Fibroblast of mammary gland (primary cell): ENCODE measurements around the gene EN2.
"Not testable (repeated sequence)": the region's sequence is repeated elsewhere in the genome, so short reads cannot be mapped to it uniquely, and the experiment has no call there.

Experiments
- DNase-seq: peaks from one replicate; pipeline ENCODE4 v3.0.0-alpha.2; 2010; ENCODE audit warnings: low read depth
- H3K4me3 ChIP-seq: 2 replicates; pipeline ENCODE4 v1.5.1; 2011; ENCODE audit warnings: low read depth, mild to moderate bottlenecking, low read length, moderate library complexity; ENCODE audit not compliant: control insufficient read depth
- CTCF ChIP-seq: conservative IDR thresholded peaks from 2 replicates; pipeline ENCODE4 v1.5.1; 2011; ENCODE audit warnings: low read depth, low read length, inconsistent platforms; ENCODE audit not compliant: control insufficient read depth, insufficient read depth

The EN2 gene

DNA sequence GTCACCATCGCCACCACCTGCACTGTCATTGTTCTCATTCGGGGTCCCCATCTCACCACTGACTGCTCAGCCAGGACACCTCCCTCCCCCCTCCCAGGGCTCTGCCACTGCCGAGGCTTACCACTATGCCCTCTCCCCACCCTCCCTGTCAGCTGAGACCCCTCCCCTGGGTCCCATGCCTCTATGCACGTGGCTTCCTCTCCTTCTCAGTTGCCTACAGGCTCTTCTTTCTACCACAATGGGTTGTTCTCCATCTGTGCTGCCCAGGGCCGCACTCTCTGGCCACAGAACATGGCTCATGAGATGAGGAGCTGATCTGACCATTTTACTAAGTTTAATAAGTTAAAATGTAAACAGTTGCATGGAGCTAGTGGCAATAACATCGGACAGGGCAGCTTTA, 16.1 kb upstream of the EN2 start:
- no peak for DNase-seq
- no peak overlapping the region for H3K4me3 ChIP-seq
- TF ChIP-seq CTCF, result no peak

DNA sequence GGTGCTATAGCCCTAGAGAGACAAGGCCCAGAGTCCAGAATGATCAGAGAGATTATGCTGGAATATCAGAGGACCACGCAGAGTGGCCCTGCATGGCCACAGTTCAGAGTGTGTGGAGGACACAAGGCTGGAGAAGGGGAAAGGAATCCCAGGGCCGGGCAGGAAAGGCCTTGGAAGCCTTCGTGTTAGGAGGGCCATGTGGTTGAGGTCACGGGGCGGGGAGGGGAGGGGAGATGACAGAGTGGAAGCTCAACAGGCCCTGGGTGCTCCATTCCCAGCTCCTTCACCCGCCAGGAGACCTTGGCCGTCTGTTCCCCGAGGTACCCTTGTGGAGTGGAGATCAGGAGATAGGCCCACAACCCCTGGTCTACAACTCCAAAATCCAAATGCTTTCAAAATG, 13.2 kb upstream of the EN2 start:
- TF ChIP-seq CTCF, result no peak
- no peak for DNase-seq
- H3K4me3 ChIP-seq, result no peak overlapping the region

GRCh38 chr7:155445606-155446005, 12.3 kb upstream of the EN2 start:
- not testable (repeated sequence) for H3K4me3 ChIP-seq, DNase-seq

DNA sequence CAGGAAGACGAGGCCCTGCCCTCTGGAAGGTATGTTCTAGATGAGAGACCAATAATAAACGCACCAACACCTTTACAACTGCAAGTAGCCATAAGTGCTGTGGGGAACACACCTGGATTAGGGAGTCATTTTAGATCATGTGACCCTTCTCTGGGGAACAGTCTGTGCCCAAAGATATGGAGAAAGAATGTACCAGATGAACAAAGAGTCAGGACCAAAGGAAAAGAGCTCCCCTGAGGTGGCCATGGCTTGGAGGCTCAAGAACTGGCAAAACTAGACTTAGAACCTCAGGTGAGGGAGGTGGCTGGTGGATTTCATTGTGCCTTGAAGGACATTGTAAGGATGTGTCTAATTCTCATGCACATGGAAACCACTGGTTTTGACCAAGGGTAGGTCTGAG, 10.3 kb upstream of the EN2 start:
- no peak for TF ChIP-seq CTCF
- no peak for DNase-seq
- no peak overlapping the region for H3K4me3 ChIP-seq

DNA sequence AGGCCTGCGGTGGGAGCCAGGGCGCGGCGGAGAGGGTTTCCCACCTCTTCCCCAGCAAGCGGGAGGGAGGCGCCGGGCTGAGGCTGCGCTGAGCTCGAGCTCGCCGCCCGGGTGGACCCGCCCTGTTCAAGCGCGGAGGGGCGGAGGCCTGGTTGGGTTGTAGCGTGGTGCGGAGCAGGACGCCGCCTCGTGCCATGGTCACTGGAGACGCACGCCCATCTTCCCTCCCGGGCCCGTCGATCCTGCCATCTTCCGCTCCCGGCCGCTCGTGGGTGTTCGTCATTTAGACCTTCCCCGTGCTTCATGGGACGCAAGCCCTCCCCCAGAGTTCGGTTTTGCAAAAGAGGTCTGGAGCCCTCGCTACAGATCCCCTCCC, 9.3 kb upstream of the EN2 start:
- no peak for TF ChIP-seq CTCF
- DNase-seq, result no peak
- H3K4me3 ChIP-seq, result no peak overlapping the region

- TF ChIP-seq CTCF, result no peak
- DNase-seq, result no peak
- H3K4me3 ChIP-seq, result no peak overlapping the region
Observed at GRCh38 chr7:155449008-155449868, 8.7 kb upstream of the EN2 start.

DNA sequence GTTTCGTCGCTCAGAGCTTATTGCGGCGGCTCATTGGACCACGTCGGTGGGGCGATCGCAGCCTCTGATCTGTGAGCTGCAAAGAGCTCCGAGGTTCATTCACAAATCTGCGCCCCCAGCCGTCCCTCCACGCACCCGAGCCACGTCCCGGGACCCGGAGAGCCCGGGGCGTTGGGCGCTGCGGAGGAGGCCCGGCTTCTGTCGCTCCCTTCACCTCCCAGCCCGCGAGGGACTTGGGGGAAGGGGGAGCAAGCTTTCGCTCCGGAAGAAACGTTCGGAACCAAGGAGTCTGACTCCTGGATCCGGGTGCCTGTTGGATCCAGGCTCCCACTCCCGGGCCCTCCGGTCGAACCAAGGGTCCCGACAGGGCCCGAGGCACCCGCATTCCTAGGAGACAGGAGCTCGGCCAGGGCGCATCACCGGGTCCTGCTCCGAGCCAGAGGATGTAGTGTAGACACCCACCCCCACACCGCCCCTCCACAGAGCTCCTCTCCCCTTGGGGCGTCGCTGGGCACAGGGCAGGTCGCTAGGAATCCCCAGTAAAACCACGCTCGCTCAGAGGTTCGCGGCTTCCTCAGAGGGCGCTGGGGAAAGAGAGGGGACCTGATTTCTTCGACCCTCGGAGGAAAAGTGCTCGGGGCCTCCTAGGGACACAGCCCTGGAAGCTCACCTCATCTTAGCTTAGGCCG, 7.9 kb upstream of the EN2 start:
- no peak overlapping the region for H3K4me3 ChIP-seq
- DNase-seq, result no peak
- no peak for TF ChIP-seq CTCF
